HG02623 (cell line): ENCODE measurements around the gene ENGASE.

Experiments
- ATAC-seq: cut with Tn5 transposase; IDR thresholded peaks from one replicate; pipeline ENCODE4 v1.9.1; 2021; ENCODE audit warnings: moderate library complexity; ENCODE audit not compliant: unreplicated experiment

ENGASE gene

GRCh38 chr17:79039171-79039570, 35.5 kb upstream of the ENGASE start:
- ATAC-seq: no peak

GRCh38 chr17:79039886-79040285, 34.7 kb upstream of the ENGASE start:
- ATAC-seq: no peak

GRCh38 chr17:79041041-79041570, 33.5 kb upstream of the ENGASE start:
- no peak for ATAC-seq

GRCh38 chr17:79041723-79042420, 32.8 kb upstream of the ENGASE start:
- no peak for ATAC-seq

- ATAC-seq: no peak
Measured at GRCh38 chr17:79042421-79043190, 32.0 kb upstream of the ENGASE start.

- no peak for ATAC-seq
Measured at GRCh38 chr17:79043191-79043930, 31.3 kb upstream of the ENGASE start.

DNA sequence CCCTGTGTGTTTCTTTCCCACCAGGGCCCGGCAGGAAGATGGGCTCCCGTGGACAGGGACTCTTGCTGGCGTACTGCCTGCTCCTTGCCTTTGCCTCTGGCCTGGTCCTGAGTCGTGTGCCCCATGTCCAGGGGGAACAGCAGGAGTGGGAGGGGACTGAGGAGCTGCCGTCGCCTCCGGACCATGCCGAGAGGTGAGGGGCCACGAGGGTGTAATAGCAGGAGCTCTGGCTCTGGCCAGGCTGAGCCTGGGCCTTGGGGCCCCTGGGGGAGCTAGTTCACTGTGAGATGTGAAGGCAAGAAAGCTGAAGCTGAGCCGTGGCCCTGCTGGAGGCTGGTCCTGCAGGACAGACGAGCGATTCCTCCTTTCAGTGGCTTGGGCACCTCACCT, 30.7 kb upstream of the ENGASE start:
- no peak for ATAC-seq

GRCh38 chr17:79044462-79044861, 30.2 kb upstream of the ENGASE start:
- no peak for ATAC-seq

- no peak for ATAC-seq
Measured at GRCh38 chr17:79045001-79045729, 29.5 kb upstream of the ENGASE start.

DNA sequence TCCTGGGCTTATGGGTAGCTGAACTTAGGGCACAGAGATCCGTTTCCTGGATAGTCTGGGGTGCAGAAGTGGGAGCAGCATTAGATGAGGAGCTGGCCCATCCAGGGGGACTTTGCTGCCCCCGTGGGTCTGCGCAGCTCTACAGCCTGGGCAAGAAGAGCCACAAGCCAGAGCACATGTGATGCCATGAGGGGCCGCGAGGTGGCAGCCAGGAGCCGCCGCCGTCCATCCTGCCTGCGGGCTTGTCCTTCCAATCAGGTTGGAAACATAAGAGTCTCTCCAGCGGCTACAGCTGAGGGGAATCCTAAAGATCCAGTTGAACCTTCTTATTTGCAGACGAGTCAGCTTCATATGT, 28.8 kb upstream of the ENGASE start:
- no peak for ATAC-seq

DNA sequence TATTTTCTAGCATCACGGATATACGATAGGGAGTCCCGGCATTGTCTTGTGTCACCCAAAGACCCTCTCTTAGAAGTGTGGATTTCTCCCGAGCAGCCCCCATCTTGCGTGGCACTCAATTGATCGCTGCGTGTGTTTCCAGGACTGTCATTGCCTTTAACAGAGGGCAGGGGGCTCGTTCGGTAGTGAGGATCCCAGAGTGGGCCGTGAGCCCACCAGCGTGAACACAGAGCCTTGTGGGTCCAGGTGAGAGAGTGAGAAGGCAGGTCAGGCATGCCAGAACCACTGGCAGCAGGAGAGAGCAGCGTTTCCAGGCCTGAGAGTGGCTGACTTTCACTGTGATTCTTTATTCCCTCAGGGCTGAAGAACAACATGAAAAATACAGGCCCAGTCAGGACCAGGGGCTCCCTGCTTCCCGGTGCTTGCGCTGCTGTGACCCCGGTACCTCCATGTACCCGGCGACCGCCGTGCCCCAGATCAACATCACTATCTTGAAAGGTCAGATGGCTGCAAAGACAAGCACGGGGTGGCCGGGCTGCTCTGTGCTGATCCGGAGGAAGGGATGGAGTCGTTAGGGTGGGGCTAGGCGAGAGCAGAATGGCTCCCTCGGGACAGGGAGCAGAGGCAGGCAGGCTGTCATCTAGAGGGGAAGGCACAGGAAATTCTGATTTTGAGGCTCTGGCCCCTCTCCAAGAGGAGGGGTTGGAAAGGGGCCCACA, 28.3 kb upstream of the ENGASE start:
- no peak for ATAC-seq

DNA sequence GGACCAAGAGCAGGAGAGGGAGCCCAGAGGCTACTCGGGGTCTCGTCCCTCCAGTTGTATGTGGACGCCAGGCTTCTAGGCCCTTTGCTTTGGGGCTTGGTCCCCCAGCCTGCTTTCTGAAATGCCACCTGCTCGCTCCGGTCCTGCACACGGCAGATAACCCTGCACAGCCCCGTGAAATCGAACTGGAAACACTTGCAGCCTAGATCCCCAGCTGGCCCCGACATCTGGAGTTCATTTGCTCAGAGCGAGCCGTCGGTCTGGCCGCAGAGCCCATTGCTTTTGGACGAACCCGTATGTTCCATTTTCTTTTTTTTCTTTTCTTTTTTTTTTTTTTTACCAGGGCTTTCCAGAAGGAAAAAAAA, 27.7 kb upstream of the ENGASE start:
- no peak for ATAC-seq

DNA sequence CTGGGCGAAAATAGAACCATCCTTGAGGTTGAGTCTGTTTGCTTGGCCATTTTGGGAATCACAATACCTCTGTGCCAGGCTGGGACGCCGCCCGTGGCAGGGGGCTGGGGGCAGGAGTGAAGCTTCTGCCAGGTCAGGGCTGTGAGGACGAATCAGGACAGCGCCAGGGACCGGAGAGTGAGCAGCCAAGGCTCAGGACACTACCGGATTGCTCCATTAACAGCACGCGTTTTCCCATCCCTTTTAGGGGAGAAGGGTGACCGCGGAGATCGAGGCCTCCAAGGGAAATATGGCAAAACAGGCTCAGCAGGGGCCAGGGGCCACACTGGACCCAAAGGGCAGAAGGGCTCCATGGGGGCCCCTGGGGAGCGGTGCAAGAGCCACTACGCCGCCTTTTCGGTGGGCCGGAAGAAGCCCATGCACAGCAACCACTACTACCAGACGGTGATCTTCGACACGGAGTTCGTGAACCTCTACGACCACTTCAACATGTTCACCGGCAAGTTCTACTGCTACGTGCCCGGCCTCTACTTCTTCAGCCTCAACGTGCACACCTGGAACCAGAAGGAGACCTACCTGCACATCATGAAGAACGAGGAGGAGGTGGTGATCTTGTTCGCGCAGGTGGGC, 27.2 kb upstream of the ENGASE start:
- no peak for ATAC-seq

DNA sequence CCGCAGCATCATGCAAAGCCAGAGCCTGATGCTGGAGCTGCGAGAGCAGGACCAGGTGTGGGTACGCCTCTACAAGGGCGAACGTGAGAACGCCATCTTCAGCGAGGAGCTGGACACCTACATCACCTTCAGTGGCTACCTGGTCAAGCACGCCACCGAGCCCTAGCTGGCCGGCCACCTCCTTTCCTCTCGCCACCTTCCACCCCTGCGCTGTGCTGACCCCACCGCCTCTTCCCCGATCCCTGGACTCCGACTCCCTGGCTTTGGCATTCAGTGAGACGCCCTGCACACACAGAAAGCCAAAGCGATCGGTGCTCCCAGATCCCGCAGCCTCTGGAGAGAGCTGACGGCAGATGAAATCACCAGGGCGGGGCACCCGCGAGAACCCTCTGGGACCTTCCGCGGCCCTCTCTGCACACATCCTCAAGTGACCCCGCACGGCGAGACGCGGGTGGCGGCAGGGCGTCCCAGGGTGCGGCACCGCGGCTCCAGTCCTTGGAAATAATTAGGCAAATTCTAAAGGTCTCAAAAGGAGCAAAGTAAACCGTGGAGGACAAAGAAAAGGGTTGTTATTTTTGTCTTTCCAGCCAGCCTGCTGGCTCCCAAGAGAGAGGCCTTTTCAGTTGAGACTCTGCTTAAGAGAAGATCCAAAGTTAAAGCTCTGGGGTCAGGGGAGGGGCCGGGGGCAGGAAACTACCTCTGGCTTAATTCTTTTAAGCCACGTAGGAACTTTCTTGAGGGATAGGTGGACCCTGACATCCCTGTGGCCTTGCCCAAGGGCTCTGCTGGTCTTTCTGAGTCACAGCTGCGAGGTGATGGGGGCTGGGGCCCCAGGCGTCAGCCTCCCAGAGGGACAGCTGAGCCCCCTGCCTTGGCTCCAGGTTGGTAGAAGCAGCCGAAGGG, 26.4 kb upstream of the ENGASE start:
- ATAC-seq: no peak

GRCh38 chr17:79048826-79049755, 25.5 kb upstream of the ENGASE start:
- no peak for ATAC-seq

DNA sequence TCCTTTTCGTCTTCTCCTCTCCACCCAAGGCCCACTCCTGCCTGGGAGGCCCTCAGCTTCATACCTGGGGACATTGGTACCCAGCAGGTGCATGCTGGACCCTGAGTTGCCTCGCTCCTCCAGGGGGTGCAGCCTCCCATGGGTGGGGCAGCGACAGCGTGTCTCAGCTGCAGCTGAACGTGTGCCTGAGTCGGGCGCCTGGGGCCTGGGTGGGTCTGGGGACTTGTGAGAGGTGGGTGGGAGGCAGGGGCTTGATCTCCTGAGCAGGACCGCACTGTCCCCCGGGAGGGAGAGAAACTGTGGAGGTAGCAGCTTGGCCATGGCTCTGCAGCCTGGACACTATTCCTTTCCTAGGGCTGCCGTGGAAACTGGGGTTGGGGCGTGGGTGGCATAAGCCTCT, 24.8 kb upstream of the ENGASE start:
- ATAC-seq: no peak

GRCh38 chr17:79050551-79050950, 24.1 kb upstream of the ENGASE start:
- no peak for ATAC-seq

DNA sequence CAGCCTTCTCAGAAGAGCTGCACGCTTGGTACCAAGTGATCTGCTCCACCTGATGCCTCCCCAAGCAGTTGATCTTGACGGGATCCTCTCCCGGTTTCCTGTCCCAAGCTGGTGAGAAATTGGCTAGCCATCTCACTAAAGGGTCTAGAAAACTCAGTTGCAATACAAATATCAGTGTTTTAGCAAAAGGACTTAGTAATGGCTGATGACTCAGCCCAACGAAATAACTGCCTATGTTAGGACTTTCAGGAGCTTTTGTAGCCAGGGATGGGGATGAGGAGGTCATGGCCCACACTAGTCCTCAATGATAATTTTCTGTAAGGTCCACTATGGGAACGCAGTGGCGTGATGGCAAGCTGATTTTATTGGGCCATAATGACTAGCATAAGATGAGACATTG, 23.3 kb upstream of the ENGASE start:
- no peak for ATAC-seq
